HCT116 (cell line): ENCODE data around the gene ARSB. TPM values are rescaled to one million over a fixed set of nuclear protein-coding genes. Genes with fewer than 3 reads are reported as not detected.

Experiments
- ATAC-seq: fragments of 200-7000 bp; cut with Tn5 transposase; 2 replicates; pipeline ENCODE4 v1.9.1; 2020; ENCODE audit warnings: mild to moderate bottlenecking, moderate library complexity
- BruUV-seq: library from RNA; stranded (reverse); fragments of 400-500 nt; replicated peaks from 2 replicates; lab custom pipeline; 2021; lab: Mats Ljungman, UMichigan
- CTCF ChIA-PET: fragments of 300-600 bp; sonication (Branson Sonifier 250); formaldehyde crosslinking; loops from one replicate; lab custom pipeline; 2021; ENCODE audit warnings: antibody characterized with exemption; lab: Charles Lee
- POLR2A ChIA-PET: fragments of 300-600, 350-600 bp; sonication (Branson Sonifier 250); formaldehyde crosslinking; loops from one replicate; lab custom pipeline; 2021; ENCODE audit warnings: antibody characterized with exemption; lab: Charles Lee
- RAD21 ChIA-PET, 2 experiments: fragments of 300-600 bp; sonication (Branson Sonifier 250); formaldehyde crosslinking; loops; one replicate each; lab custom pipeline; 2023; ENCODE audit warnings: low total read pairs in 2 of 2; ENCODE audit not compliant: uncharacterized antibody in 2 of 2, unreplicated experiment in 2 of 2, low non-redundant PET in 1 of 2; lab: Charles Lee
- DNase-seq: peaks from one replicate; pipeline ENCODE4 v3.0.0-alpha.2; 2010; ENCODE audit warnings: low read depth, low spot score
- H2AFZ ChIP-seq: fragments of 200-600 bp; shearing (Covaris generic), sonication (generic); 2 replicates; pipeline ENCODE4 v1.6.1; 2017; ENCODE audit warnings: low read depth, mixed run types, mixed read lengths, antibody characterized with exemption, low read length; ENCODE audit not compliant: poor library complexity, severe bottlenecking
- H3K27ac ChIP-seq: 2 replicates; pipeline ENCODE4 v1.5.1; 2012; ENCODE audit warnings: low read depth, low read length
- H3K27me3 ChIP-seq: fragments of 200-600 bp; sonication (generic); 2 replicates; pipeline ENCODE4 v1.6.1; 2016; ENCODE audit warnings: mixed run types, low read length, mixed read lengths; ENCODE audit not compliant: insufficient read depth
- H3K36me3 ChIP-seq, 2 experiments: fragments of 200-500 bp in 1 of 2; fragments of 200-600 bp in 1 of 2; sonication (Bioruptor generic) in 1 of 2; sonication (generic) in 1 of 2; 2 replicates each; pipeline versions ENCODE4 v1.5.1 to v1.6.1; 2014 to 2016; ENCODE audit warnings: low read length in 2 of 2, inconsistent platforms in 1 of 2, mixed read lengths in 1 of 2, mixed run types in 1 of 2; ENCODE audit not compliant: insufficient read depth in 2 of 2, control insufficient read depth in 1 of 2
- H3K4me1 ChIP-seq, 2 experiments: fragments of 200-600 bp in 1 of 2; sonication (generic) in 1 of 2; 2 replicates each; pipeline versions ENCODE4 v1.5.1 to v1.6.1; 2012 to 2017; ENCODE audit warnings: low read length in 2 of 2, inconsistent platforms in 1 of 2, mild to moderate bottlenecking in 1 of 2, mixed read lengths in 1 of 2, mixed run types in 1 of 2, moderate library complexity in 1 of 2; ENCODE audit not compliant: insufficient read depth in 2 of 2, control insufficient read depth in 1 of 2
- H3K4me2 ChIP-seq: fragments of 200-600 bp; sonication (generic); 2 replicates; pipeline ENCODE4 v1.6.1; 2017; ENCODE audit warnings: mixed run types, low read length, mixed read lengths
- H3K4me3 ChIP-seq, 2 experiments: fragments of 200-600 bp in 1 of 2; sonication (generic) in 1 of 2; replicated peaks in 1 of 2; 2 replicates each; pipeline ENCODE4 v1.5.1; 2011 to 2016; ENCODE audit warnings: low read length in 2 of 2, control low read depth in 1 of 2, low read depth in 1 of 2, mild to moderate bottlenecking in 1 of 2, mixed read lengths in 1 of 2, mixed run types in 1 of 2
- H3K79me2 ChIP-seq: fragments of 200-600 bp; sonication (generic); 2 replicates; pipeline ENCODE4 v1.6.1; 2017; ENCODE audit warnings: mild to moderate bottlenecking, mixed run types, low read length, moderate library complexity, mixed read lengths; ENCODE audit not compliant: insufficient read depth
- H3K9ac ChIP-seq: fragments of 200-600 bp; sonication (generic); 2 replicates; pipeline ENCODE4 v1.6.1; 2016; ENCODE audit warnings: low read length, mixed read lengths
- H3K9me2 ChIP-seq: fragments of 200-600 bp; sonication (generic), shearing (Covaris generic); 2 replicates; pipeline ENCODE4 v1.6.1; 2017; ENCODE audit warnings: mixed run types, mild to moderate bottlenecking, moderate library complexity; ENCODE audit not compliant: insufficient read depth
- H3K9me3 ChIP-seq, 2 experiments: fragments of 200-500 bp in 1 of 2; fragments of 200-600 bp in 1 of 2; sonication (Bioruptor generic) in 1 of 2; sonication (generic) in 1 of 2; 2 replicates each; pipeline ENCODE4 v1.6.1; 2014 to 2017; ENCODE audit warnings: low read length in 2 of 2, mixed read lengths in 2 of 2, inconsistent platforms in 1 of 2, low read depth in 1 of 2, mild to moderate bottlenecking in 1 of 2, mixed run types in 1 of 2, moderate library complexity in 1 of 2; ENCODE audit not compliant: control insufficient read depth in 1 of 2, insufficient read depth in 1 of 2
- H4K20me1 ChIP-seq: fragments of 200-600 bp; sonication (generic), shearing (Covaris generic); 2 replicates; pipeline ENCODE4 v1.6.1; 2017; ENCODE audit warnings: mixed run types, mild to moderate bottlenecking, moderate library complexity; ENCODE audit not compliant: insufficient read depth
- ATF3 ChIP-seq: IDR thresholded peaks from 2 replicates; pipeline ENCODE4 v1.6.1; 2012
- CBX3 ChIP-seq: IDR thresholded peaks from 2 replicates; pipeline ENCODE4 v1.6.1; 2012; ENCODE audit warnings: low read depth
- CEBPB ChIP-seq: IDR thresholded peaks from 2 replicates; pipeline ENCODE4 v1.6.1; 2012; ENCODE audit warnings: low read depth
- CTCF ChIP-seq, 3 experiments: fragments of 200-600 bp in 1 of 3; sonication (generic) in 1 of 3; IDR thresholded peaks in 2 of 3; conservative IDR thresholded peaks in 1 of 3; 2 replicates each; pipeline ENCODE4 v1.5.1; 2012 to 2017; ENCODE audit warnings: low read depth in 2 of 3, low read length in 2 of 3, antibody characterized with exemption in 1 of 3, borderline replicate concordance in 1 of 3, control low read depth in 1 of 3, mild to moderate bottlenecking in 1 of 3, mixed read lengths in 1 of 3, mixed run types in 1 of 3, moderate library complexity in 1 of 3; ENCODE audit not compliant: insufficient read depth in 1 of 3
- EGR1 ChIP-seq: IDR thresholded peaks from 2 replicates; pipeline ENCODE4 v1.6.1; 2012; ENCODE audit warnings: low read depth
- ELF1 ChIP-seq: IDR thresholded peaks from 2 replicates; pipeline ENCODE4 v1.6.1; 2012; ENCODE audit warnings: low read depth, borderline replicate concordance
- EZH2phosphoT487 ChIP-seq: fragments of 200-600 bp; IDR thresholded peaks from 2 replicates; pipeline ENCODE4 v1.6.1; 2018; ENCODE audit warnings: antibody characterized with exemption, borderline replicate concordance
- JUND ChIP-seq: IDR thresholded peaks from 2 replicates; pipeline ENCODE4 v1.6.1; 2012
- POLR2A ChIP-seq: IDR thresholded peaks from 2 replicates; pipeline ENCODE4 v1.7.0; 2011; ENCODE audit warnings: borderline replicate concordance; ENCODE audit not compliant: insufficient read depth, insufficient read length; ENCODE audit errors: extremely low read depth
- SP1 ChIP-seq: IDR thresholded peaks from 2 replicates; pipeline ENCODE4 v1.6.1; 2012; ENCODE audit warnings: low read depth
- SRF ChIP-seq: IDR thresholded peaks from 2 replicates; pipeline ENCODE4 v1.6.1; 2012; ENCODE audit warnings: low read depth
- TCF7L2 ChIP-seq: IDR thresholded peaks from 2 replicates; pipeline ENCODE4 v1.7.0; 2011; ENCODE audit warnings: borderline replicate concordance, inconsistent platforms; ENCODE audit not compliant: insufficient read depth, insufficient read length; ENCODE audit errors: extremely low read depth
- YY1 ChIP-seq: IDR thresholded peaks from 2 replicates; pipeline ENCODE4 v1.6.1; 2011; ENCODE audit warnings: low read length, low read depth, moderate library complexity, mild to moderate bottlenecking; ENCODE audit not compliant: insufficient replicate concordance; ENCODE audit errors: extremely low read depth
- intact Hi-C: fragments of 100-400 bp; cut with micrococcal nuclease; formaldehyde crosslinking; loops from 2 replicates; pipeline ENCODE4 v1.10.0; 2022
- total RNA-seq: library from RNA; stranded (reverse); gene quantifications from one replicate; pipeline ENCODE4 v1.2.1, GENCODE V29; 2021; ENCODE audit not compliant: unreplicated experiment

Gene ARSB
- total RNA-seq, 1 experiment from 2014 or later: 4.8 TPM

GRCh38 chr5:79031485-79031867 lies 46.4 kb upstream of the ARSB start:
- no peaks in the 10 kb centered on the region for H3K36me3 ChIP-seq
- ChIA-PET CTCF (no interaction called here), RAD21 (no interaction called here), POLR2A (interaction anchor here (0.5 kb wide), 1 partner anchor 102 kb away, joined by 3 read pairs; no protein-coding TSS in a partner anchor)
- H3K9ac ChIP-seq: no peak overlapping the region
- no peaks in the 10 kb centered on the region for H3K79me2 ChIP-seq
- no peaks in the 10 kb centered on the region for H3K9me3 ChIP-seq
- no peak for DNase-seq
- no peak overlapping the region for H3K27ac ChIP-seq
- BruUV-seq: no TSS peak
- no peak overlapping the region for H2AFZ ChIP-seq
- no peak overlapping the region for H3K4me3 ChIP-seq
- no peaks in the 10 kb centered on the region for H3K27me3 ChIP-seq
- H4K20me1 ChIP-seq: no peaks in the 10 kb centered on the region
- intact Hi-C loops: no loop called here
- H3K4me2 ChIP-seq: no peak overlapping the region
- no peaks in the 10 kb centered on the region for H3K4me1 ChIP-seq
- ATAC-seq: no peak
- no peaks in the 10 kb centered on the region for H3K9me2 ChIP-seq
- TF ChIP-seq EZH2phosphoT487: no peak
- no peak for TF ChIP-seq ELF1
- TF ChIP-seq EGR1: no peak
- no peak for TF ChIP-seq JUND
- TF ChIP-seq CBX3: no peak
- no peak for TF ChIP-seq TCF7L2
- TF ChIP-seq SP1: no peak
- no peak for TF ChIP-seq ATF3
- no peak for TF ChIP-seq CEBPB
- TF ChIP-seq CTCF (IDR thresholded peaks at IDR 0.05 in 2 of 3, conservative IDR thresholded peaks at IDR 0.05 in 1 of 3; ENCODE audit: borderline replicate concordance in 1 of 3, insufficient read depth in 1 of 3, low read depth in 2 of 3, low read length in 2 of 3): no peak
- no peak for TF ChIP-seq POLR2A
- TF ChIP-seq YY1: no peak
- no peak for TF ChIP-seq SRF
